Stimulated activated CD8-positive, alpha-beta memory T cell treated with anti-CD3 and anti-CD28 coated beads, Interleukin-4, amount 100 ng/mL, for 24 hours (primary cell): ENCODE results near the gene PRDM4.

Source experiments
- DNase-seq: peaks from one replicate; pipeline ENCODE4 v3.0.0-alpha.2; 2020; ENCODE audit warnings: low read depth

PRDM4 gene

GRCh38 chr12:107685360-107686248 is 75.3 kb downstream of the PRDM4 start, which contains the start of gene PWP1:
PWP1 (plus strand) TSS chr12:107685799; CDS start chr12:107685900, 101 bp downstream.
- peak; percentile 91 for DNase-seq

- no peak for DNase-seq
These were observed 76.0 kb downstream of the PRDM4 start for GRCh38 chr12:107684990-107685359.

DNA sequence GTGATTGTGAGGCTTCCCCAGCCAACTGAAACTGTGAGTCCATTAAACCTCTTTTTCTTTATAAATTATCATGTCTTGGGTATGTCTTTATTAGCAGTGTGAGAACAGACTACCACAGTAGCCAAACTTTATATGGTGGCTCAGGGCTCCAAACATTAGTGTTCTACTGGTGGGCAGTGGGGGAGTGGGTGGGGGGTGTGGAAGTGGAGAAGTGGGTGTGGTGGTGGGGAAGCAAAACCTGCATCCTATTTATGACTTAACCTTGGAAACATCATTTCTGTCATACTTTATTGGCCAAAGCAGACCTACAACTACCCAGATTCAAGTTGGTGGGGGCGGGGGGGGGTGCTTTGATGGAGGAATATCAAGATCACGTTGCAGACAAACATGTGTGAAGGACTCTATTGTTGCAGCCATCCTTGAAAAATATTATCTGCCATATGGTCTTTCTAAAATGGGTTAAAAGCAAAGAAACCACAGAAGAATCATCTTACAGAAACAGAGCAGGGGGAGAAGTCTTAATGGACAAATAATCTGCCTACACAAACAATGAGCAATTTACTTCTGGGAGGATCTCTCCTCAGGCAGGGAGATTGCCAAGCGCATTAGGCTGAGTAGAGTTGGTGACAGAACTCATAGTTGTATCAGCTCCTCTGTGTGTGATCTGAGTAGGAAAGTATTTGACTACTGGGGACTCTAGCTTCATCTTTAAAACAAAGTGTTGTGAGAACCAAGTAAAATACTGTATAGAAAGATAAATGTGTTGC is 76.7 kb downstream of the PRDM4 start:
- DNase-seq = no peak
